ENCODE measurements around the gene TRAP1. TPM values are rescaled to one million over a fixed set of nuclear protein-coding genes. Genes with fewer than 3 reads are reported as not detected.

TRAP1 gene
- 112 to 141 TPM (median 139 TPM) in 5 replicates for total RNA-seq (2022; extraction: Qiagen RNA extraction)

GRCh38 chr16:3717235-3718018 lies at the start of gene TRAP1:
Gene TRAP1, minus strand, starts transcription at chr16:3717524. Its CDS starts 16 bp downstream, at chr16:3717508.

GRCh38 chr16:3654249-3654991 lies 62.9 kb downstream of the TRAP1 start, which contains the start of gene DNASE1:
Gene DNASE1, plus strand, starts transcription at chr16:3654691. Its CDS starts 683 bp downstream, at chr16:3655374.

GRCh38 chr16:3611146-3611975 lies 106.0 kb downstream of the TRAP1 start, which contains the start of gene SLX4:
Gene SLX4, minus strand, starts transcription at chr16:3611606. Its CDS starts 2,642 bp downstream, at chr16:3608964.

Other genes starting within 250 kb of the TRAP1 start
- not detected in 5 replicates for gene C16orf90, start 222.0 kb downstream of the TRAP1 start, total RNA-seq (2022; extraction: Qiagen RNA extraction)
- gene CLUAP1, start 216.5 kb downstream of the TRAP1 start, total RNA-seq (2022; extraction: Qiagen RNA extraction), result 17.7 to 23.3 TPM (median 20.1 TPM) in 5 replicates
- 0.04 to 0.09 TPM (median 0.06 TPM) in 3 of 5 replicates, not detected in the others for gene NLRC3, start 140.1 kb downstream of the TRAP1 start, total RNA-seq (2022; extraction: Qiagen RNA extraction)
- gene SLX4, start 105.9 kb downstream of the TRAP1 start, total RNA-seq (2022; extraction: Qiagen RNA extraction), result 3.5 to 5.3 TPM (median 4.7 TPM) in 5 replicates
- gene DNASE1, start 62.8 kb downstream of the TRAP1 start, total RNA-seq (2022; extraction: Qiagen RNA extraction), result 1.4 to 4.2 TPM (median 2.6 TPM) in 5 replicates
- 13.5 to 17.8 TPM (median 17.0 TPM) in 5 replicates for gene CREBBP, start 163.2 kb upstream of the TRAP1 start, total RNA-seq (2022; extraction: Qiagen RNA extraction)

All from A549 treated with Mapracorat at 1 μM for 4 hours (cell line).